NCI-H1092 (cell line): Measurements from ENCODE around the gene MYO3B.
A peak's percentile ranks its signal among the peaks of the same experiment; 100 is the strongest.

ENCODE experiments used
- DNase-seq: peaks from one replicate; lab custom pipeline; 2025; lab: John Stamatoyannopoulos, UW

The MYO3B gene

DNA sequence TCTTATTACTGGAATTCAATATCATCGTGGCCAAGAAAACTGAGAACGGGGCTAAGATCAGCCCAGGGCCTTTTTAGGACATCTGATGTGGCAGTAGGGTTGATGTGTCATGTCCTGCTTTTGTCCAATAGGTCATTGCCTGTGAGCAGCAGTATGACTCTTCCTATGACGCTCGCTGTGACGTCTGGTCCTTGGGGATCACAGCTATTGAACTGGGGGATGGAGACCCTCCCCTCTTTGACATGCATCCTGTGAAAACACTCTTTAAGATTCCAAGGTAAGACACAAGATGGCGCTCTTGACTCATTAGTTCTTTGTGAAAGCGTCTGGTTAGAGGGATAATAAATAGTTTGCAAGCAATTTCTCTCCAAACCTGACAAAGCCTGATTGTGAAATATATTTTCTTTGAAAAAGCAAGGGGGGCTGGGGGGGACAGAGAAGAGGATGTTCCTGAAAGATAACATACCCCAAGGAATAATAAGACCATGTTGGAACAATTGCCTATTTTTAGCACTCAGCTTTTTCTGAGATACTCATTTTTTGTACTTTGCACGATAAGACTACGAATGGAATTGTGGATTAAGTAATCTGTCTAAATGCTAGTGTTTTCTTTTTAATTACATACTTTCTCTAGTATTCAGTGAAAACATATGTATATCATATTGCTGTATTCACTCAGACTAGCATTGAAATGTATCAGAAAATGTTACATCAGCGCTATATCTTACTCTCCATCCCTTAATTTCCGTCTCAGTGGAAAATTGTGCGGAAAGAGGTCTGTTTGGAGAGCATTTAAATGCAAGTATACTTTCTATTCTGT lies 58.1 kb downstream of the MYO3B start:
- peak; percentile 68 for DNase-seq

DNA sequence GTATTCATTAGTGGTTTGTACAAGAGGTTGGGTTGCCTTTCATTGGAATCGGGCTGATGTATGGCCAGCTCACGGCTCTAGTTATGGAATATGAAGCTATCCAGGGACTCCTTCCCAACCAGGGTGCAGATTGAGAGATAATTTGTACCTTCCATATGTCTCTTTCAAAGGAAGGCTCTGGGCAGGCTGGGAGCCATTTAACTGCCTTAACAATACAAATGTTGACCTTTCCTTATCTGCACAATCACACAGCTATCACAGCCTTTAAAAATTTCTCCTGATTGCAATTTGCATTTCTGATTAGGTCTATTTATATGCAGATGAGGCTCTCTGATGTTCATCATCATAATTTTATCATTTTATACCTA lies 58.7 kb downstream of the MYO3B start:
- DNase-seq, result peak; percentile 15

DNA sequence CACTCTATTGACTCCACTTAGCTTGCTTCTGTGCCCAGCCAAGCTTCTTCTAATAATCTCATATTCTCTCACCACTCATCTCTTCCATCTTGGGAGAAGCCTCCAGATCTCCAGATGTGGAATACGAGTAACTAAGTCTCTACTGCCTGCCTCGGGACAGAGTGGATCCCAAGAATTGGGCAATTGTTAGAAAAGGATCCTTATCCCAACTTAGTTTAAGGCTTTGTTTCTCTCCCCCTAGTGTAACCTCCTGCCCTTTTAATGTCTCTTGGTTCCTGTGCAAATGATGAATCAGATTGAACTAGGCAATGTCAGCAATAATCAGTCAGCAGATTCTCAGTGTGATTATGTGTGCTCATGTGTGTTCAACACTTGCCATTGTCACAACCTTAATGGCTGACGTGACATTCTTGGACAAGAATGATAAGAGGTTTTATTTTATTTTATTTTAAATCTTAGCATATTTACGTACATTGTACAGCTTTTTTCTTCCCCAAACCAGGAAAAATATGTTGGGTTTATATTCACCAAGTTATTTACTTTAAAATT lies 59.7 kb downstream of the MYO3B start:
- no peak for DNase-seq

DNA sequence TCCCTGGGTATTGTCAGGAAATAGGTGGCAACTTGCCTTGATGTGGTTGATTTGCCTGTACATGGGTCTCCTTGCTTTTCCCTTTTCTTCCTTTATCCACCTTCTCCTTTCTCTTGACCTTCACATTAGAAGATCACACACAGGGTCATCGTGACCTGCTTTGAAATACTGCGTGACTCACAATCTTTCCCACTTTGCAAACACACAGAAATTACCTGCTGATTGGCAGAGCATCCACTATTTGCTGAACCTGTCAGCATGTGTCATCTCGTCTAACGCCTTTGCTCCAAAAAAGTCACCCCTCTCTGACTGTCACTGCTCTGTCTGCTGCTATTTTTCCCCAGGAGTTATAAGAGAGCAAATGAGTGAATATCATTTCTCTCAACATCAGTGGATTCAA lies 60.8 kb downstream of the MYO3B start:
- no peak for DNase-seq

DNA sequence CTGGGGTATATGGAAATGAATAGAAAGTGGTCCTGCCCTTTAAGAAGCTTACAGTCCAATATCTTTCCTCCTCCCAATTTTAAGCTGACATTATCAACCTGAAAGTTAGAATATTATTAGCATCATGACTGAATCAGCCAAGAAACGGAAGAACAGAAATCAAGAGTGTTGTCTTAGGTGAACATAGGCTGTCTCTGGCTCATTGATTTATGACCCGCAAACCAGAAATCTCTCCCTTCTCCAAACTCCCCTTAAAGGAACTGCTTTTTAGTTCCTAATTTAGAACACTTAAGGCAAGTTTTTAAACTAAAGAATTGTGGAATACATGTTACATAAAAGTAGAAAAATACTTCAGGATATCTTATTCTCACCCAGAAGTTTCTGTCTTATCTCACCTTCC lies 62.7 kb downstream of the MYO3B start:
- DNase-seq, result no peak

DNA sequence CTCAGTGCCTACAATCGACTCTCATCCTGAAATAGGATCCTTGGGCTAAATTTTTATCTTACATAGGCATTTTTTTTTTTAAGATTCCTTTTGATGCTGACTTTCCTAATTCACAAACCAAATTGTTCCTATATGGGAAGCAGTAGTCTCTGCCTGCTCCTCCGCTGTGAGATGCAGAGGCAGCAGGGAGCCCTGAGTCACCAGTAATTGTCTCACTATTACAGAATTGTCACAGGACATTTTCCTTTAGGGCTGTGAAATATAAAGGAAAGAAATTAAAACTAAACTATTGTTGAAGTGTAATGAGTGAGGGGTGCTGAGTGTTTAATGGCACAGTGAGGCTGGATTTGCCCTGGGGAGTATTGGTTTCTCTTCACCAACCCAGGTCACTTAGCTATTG lies 63.8 kb downstream of the MYO3B start:
- DNase-seq, result no peak

DNA sequence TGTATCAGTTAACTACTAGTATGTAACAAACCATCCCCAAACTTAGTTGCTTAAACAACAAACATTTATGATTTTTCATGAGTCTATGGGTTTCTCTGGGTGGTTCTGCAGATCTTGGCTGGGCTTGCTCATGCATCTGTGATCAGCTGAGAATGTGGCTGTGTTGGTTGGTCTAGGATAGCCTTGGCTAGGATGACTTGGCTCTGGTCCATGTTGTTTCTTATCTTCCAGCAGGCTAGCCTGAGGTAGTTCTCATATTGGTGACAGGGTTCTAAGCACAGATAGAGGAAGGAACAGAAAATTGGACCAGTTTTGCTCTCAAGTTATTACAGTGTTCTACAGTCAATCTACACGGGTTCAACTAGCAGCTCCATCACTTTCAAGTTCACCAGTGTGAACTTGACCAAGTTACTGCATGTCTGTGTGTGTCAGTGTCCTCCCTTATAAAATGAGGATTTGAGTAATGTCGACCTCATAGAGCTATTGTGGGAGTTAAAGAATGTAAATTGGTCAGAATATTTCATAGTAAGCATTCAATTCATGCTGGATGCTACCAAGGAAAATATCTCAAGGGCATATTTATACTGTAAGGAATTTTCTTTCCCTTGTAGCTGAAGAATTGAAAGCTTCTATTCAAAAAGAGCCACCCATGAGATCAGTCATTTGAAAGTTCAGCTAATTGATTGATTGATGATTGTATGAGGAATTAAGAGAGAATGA lies 65.3 kb downstream of the MYO3B start:
- no peak for DNase-seq

DNA sequence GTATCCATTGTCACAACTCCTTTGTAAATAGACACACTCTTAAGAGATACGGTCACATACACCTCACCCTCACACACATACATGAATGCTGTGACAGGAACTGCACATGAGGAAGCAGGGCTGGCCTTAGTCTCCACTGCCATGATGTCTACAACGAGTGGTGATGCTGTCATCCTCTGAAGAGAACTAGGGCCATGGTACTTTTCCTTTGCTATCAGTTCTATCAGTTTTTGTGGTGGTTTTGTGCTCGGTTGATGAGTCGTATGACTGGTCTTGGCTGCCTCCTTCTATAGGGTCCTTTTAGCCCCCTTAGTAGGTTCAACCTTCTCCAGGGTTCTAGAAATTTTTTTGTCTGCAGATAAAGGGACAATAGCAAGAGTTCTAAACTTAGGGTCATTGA lies 66.0 kb downstream of the MYO3B start:
- no peak for DNase-seq

DNA sequence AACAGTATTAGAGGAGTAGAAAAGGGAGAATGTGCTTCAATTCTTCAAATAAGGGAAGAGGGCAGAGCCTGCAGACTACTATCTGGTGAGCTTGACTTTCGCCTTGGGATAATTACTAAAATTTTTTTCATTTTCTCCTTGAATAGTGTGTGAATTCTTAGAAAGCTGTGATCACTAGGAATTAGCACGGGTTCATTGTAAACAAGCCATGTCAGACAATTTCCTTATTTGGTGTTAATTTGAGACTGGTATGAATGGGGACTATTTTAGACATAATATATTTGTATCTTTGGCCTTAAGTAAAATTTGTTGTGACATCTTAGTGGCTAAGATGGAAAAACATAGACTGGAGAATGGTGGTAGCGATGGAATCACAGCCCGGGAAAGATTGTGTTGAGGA lies 66.6 kb downstream of the MYO3B start:
- DNase-seq, result no peak

DNA sequence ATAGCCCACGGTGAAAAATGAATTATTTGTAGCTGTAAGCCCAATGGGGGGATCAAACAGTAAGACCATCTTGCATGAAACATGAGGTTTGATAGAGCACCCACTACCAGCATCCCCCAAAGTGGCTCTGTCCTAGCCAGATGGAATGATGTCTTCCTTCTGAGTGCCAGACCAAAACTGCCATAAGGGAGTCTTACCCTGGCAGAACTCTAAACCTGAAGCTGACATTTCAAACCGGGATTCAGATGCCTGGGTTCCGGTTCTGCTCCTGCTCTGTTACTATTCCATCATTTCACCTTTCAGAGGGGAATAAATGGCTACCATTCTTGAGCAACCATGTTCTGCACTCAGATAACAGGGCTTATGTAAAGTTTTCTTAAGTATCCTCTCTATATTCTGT lies 67.4 kb downstream of the MYO3B start:
- no peak for DNase-seq

DNA sequence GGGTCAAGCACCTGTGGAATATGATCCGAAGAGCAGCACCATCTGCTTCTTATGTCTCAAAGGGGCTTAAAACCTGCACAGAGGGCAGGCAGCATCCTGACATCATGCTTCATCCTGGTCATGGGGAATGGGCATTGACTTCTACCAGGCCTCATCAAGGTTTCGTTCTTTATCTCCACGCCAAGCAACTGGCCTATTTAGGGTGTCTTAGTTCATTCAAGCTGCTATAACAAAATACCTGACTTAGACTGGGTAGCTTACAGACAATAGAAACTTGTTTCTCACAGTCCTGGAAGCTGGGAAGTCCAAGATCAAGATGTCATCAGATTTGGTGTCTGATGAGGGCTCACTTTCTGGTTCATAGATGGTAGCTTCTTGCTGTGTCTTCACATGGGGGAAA lies 69.4 kb downstream of the MYO3B start:
- no peak for DNase-seq

DNA sequence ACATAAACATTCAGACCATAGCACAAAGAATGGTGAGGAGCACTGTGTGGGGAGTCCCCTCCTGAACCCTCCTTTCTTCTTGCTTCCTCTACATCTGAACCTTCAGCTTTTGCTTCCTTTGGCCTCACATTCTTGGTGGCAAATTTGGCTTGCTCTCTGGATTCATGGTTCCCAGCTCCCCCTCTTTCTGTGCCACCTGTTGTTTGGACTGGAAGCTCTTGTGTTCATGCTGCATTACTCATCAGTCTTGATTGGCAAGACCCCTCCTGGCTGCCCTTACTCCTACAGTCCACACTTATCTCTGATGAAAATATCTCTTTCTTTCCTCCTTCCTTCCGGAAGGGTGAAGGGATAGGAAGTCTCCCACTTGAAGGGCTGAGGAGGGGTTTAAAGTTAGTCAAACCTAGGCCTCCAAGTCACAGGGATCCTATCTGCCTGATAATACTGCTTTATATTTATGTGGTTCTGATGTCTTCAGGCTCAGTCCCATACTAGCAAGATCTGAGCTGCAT lies 70.0 kb downstream of the MYO3B start:
- no peak for DNase-seq

DNA sequence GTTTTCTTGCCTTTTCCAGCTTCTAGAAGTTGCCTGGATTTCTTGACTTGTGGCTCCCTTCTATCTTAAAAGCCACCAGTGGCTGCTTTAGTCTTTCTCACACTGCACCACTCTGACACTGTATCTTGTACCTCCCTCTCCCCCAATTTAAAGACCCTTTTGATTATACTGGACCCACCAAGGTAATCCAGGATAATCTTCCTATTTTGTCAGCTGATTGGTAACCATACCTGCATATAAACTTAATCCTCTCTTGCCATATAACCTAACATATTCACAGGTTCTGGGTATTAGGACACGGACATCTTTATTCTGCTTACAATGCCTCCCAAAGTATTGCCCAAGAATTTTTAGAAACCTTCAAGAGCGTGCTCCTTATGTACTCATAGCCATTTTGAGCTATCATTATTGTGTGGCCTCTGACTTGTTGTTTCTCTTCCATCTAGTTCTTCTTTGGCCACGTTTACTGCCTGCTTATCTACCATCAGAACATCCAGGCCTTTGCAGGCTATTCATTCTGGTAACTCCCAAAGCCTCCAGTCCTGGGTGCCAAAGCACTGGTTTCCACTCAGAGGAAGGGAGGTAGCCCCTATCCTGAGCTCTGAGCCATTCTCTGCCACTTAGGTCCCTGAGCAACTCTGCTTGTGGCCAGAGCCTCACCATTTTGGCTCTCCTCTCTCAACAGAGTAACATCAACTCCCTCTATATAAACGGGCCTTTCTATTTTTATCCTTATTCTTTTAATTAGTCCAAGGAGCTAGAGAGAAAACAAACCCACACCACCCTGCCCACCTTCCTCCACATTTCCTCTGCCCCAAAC lies 70.8 kb downstream of the MYO3B start:
- no peak for DNase-seq

DNA sequence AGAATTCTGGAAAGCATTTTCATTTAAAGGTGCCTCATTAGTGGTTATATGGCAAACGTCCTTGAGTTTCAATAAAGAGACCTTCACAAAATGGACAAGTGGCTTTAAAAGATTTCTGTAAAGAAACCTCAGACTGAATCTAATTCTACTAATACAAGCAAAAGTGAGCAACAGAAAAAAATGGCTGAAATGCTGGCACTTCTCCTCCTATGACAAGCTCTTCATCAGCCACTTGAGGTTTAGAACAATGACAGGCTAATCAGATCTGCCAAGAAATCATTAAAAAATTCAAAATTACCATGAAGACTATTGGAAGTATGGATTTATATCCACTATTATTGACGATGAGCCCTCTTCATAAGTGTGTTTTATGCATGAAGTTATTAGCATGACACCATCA lies 71.8 kb downstream of the MYO3B start:
- DNase-seq, result no peak

DNA sequence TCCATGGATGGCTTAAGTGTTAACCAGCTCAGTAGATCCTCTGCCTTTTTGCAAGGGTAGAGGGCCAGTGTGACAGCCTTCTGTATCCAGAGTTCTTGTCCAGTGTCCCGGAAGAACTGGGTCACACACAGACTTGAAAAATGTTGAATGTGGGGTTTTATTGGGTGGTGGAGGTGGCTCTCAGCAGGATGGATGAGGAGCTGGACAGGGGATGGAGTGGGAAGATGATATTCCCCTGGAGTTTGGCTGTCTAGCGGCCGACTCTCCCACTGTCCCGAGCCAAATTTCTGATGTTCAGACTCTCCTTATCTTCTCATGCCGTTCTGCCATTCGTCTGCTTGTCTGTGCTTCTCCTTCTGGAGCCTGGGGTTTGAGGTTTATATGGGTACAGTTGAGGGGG lies 72.6 kb downstream of the MYO3B start:
- DNase-seq, result no peak

DNA sequence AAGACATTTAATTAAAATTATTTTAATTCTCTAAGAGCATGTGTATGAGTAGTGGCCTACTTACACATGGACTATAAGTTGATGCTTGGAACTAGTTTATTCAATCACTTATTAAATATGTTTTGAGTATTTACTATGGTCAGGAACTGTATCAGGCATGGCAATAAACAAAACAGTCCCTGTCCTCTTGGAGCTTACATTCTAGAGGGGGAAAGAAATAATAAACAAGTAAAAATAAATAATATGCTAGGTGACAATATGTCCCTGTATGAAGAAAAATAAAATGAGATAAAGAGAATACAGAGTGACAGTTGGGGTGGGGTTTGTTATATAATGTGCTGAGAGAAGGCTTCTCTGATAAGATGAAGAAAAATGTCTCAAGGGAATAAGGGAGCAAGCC lies 74.5 kb downstream of the MYO3B start:
- DNase-seq, result no peak

DNA sequence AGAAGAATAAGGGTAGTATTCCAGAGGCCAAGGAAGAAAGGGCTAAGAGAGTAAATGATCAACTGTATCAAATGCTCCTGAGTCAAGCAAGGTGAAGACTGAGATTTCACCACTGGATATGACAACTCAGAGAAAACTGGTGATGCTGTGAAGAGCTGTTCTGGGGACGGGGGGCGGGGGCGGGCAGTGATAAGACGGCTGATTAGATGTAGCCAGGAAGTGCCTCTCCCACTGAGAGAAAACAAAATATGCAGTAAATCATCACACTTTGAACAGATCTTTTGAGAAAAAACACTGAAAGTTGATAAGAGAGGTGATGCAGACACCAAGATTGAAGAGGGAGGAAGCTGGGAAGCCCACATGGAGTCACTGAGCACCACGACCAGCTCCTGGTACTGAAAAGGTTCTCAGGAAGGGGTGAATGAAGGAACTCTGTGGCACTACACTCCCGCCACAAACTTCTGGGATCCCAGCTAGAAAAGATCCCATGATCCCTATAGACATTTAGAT lies 75.8 kb downstream of the MYO3B start:
- no peak for DNase-seq

DNA sequence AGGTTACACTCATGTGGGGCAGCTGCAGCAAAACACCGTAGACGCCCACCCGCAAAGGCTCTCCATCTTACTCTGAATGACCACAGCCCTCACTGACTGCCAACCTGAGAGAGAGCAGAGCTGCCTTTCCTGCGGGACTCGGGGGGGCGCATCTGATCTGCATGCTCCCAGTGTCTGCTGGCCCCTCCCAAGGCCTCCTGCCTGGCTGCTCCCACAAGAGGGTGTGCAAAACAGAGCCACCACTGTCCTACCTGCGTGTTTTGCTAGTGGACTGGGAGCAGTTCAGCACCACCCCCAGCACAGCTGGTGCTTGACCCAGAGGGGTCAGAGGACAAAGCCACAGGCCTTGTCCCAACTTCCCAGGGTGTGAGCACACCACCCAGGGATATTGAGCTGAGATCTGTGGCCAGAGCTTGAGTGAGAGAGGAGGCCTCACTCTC lies 76.4 kb downstream of the MYO3B start:
- no peak for DNase-seq

DNA sequence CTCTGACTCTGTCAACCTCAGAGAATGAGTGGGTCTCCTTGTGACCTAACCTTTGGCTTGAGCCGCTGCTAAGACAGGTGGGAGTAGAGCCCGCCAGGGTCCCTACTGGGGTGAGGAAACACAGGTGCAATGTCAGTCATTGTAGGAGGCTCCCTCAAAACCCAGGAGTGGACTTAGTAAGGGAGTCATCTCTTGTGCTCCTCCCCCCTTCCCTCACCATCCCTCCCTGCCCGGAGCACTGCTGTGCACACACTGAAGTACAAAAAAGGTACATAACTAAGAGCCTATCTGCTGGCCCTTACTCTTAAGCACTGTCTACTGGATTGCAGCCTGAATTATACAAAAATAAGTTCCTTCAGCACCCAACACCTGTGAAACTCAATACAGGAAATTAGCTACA lies 77.2 kb downstream of the MYO3B start:
- no peak for DNase-seq

DNA sequence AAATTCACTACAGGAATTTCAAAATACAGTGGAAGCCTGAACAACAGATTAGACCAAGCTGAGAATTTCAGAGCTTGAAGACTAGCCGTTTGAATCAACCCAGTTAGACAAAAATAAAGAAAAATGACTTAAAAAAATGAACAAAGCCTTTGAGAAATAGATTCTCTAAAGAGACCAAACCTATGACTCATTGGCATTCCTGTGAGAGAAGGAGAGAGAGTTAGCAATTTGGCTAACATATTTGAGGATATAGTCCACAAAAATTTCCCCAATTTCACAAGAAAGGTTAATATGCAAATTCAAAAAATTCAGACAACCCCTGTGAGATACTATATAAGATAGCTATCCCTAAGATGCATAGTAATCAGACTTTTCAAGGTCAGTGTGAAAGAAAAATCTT lies 78.0 kb downstream of the MYO3B start:
- no peak for DNase-seq

DNA sequence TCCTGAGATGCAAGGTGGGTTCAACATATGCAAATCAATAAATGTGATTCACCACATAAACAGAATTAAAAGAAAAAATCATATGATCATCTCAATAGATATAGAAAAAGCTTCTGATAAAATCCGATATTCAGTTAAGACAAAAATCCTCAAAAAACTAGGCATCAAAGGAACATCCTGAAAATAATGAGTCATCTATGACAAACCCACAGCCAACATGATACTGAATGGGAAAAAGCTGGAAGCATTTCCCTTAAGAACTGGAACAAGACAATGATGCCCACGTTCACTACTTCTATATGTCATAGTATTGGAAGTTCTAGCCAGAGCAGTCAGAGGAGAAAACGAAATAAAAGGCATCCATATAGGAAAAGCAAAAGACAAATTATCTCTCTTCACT lies 80.4 kb downstream of the MYO3B start:
- no peak for DNase-seq

DNA sequence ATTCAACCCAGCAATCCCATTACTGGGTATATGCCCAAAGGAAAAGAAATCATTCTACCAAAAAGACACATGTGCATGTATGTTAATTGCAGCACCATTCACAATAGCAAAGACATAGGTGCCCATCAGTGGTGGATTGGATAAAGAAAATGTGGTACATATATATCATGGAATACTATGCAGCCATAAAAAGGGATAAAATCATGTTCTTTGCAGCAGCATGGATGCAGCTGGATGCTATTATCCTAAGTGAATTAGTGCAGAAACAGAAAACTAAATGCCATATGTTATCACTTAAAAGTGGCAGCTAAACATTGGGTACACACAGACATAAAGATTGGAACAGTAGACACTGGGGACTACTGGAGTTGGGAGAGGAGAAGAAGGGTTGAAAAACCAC lies 82.2 kb downstream of the MYO3B start:
- DNase-seq, result no peak
